ENCODE data around the gene RNASET2. TPM values are rescaled to one million over a fixed set of nuclear protein-coding genes. Genes with fewer than 3 reads are reported as not detected.

Gene RNASET2
- total and polyA plus RNA-seq, 10 of the 15 experiments (the other 5 are each of a cell fraction or from before 2014, with no cell fraction given): 5.5 to 225 (median 50.2) TPM

GRCh38 chr6:166957087-166957804 is 896 bp upstream of the RNASET2 start (continued):
- TF ChIP-seq SMAD5 (IDR thresholded peaks at IDR 0.05; ENCODE audit: low read depth) (no peak), TAF1 (IDR thresholded peaks at IDR 0.05; ENCODE audit: borderline replicate concordance, low read depth, low read length) (no peak; the same call in 1 of the 2 replicates), FOXK2 (IDR thresholded peaks at IDR 0.05) (no peak), SMAD1 (IDR thresholded peaks at IDR 0.05; ENCODE audit: low read depth, partially characterized antibody) (no peak), RFX5 (IDR thresholded peaks at IDR 0.05; ENCODE audit: low read depth, low read length) (no peak), JUND (IDR thresholded peaks at IDR 0.05; ENCODE audit: low read depth, low read length) (no peak), BCL3 (IDR thresholded peaks at IDR 0.05; ENCODE audit: borderline replicate concordance, insufficient read depth, low read depth, low read length, poor library complexity, severe bottlenecking) (peak; percentile 26), E2F8 (IDR thresholded peaks at IDR 0.05; ENCODE audit: low read depth, partially characterized antibody) (no peak), RB1 (IDR thresholded peaks at IDR 0.05; ENCODE audit: borderline replicate concordance) (peak; percentile 68; the same call in 1 of the 2 replicates), MYC (IDR thresholded peaks at IDR 0.05; ENCODE audit: insufficient read depth, insufficient read length, insufficient replicate concordance, low read length, severe bottlenecking) (no peak), BCL11A (IDR thresholded peaks at IDR 0.05; ENCODE audit: low read depth, low read length) (no peak), ASH2L (IDR thresholded peaks at IDR 0.05; ENCODE audit: borderline replicate concordance, low read depth) (no peak), ZSCAN29 (IDR thresholded peaks at IDR 0.05) (no peak), DPF2 (IDR thresholded peaks at IDR 0.05) (no peak; the same call in 1 of the 2 replicates), NRF1 (conservative IDR thresholded peaks at IDR 0.05; ENCODE audit: low read depth, low read length) (no peak), CTCF (IDR thresholded peaks at IDR 0.05 in 2 of 3, conservative IDR thresholded peaks at IDR 0.05 in 1 of 3; ENCODE audit: control insufficient read depth in 2 of 3, extremely low read depth in 1 of 3, insufficient read depth in 1 of 3, low read depth in 3 of 3, low read length in 3 of 3) (0 out of 6 replicates have a peak, but pooled peaks of 2 of the 3 experiments have one; percentile 4 to 7), SKIL (IDR thresholded peaks at IDR 0.05; ENCODE audit: low read depth, poor library complexity, severe bottlenecking) (no peak), TARDBP (IDR thresholded peaks at IDR 0.05; ENCODE audit: borderline replicate concordance) (no peak), RELA (IDR thresholded peaks at IDR 0.05; ENCODE audit: borderline replicate concordance, partially characterized antibody) (no peak), SP1 (IDR thresholded peaks at IDR 0.05; ENCODE audit: low read depth, low read length) (no peak), NR2C2 (IDR thresholded peaks at IDR 0.05; ENCODE audit: borderline replicate concordance, control insufficient read depth, insufficient read length, low read depth) (no peak)

Measured in GM12878 (cell line).